ENCODE data around the gene AGRN.
"Not testable (repeated sequence)": the region's sequence is repeated elsewhere in the genome, so short reads cannot be mapped to it uniquely, and the experiment has no call there.

Gene AGRN

DNA sequence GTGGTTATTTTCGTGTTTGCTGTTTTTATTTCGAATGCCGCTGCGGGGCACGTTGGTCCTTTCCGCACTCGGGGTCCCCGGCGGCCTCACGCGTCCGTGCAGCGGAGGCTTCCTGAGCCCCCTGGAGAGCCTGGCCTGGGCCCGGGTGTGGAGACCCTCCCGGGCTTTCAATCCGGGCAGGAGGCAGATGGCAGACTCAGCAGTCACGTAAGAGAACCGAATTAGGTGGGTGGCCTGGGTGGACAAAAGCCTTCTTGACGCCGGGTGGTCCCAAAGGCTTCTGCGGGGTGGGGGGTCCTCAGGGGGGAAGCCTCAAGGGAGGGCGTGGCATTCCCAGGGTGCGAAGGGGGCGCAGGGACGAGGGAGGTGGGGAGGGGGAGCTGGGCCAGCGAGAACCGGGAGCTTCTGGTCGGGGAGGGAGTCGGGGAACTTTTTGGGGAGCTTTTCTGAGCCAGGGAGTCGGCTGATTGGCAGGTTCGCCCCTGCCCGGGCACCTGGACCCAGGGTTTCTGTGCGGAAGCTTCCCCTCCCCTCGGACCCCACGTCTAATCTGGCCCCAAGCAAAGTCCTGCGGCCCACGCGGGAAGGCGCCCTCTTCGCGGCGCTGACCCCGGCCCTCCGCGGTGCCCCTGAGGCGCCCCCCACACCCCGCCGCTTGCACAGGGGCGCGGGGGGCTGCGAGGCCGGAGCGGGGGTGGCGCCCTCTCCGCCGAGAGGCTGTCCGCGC is 18.7 kb upstream of the AGRN start:
- DNase-seq (ENCODE audit: low spot score) = no peak

DNA sequence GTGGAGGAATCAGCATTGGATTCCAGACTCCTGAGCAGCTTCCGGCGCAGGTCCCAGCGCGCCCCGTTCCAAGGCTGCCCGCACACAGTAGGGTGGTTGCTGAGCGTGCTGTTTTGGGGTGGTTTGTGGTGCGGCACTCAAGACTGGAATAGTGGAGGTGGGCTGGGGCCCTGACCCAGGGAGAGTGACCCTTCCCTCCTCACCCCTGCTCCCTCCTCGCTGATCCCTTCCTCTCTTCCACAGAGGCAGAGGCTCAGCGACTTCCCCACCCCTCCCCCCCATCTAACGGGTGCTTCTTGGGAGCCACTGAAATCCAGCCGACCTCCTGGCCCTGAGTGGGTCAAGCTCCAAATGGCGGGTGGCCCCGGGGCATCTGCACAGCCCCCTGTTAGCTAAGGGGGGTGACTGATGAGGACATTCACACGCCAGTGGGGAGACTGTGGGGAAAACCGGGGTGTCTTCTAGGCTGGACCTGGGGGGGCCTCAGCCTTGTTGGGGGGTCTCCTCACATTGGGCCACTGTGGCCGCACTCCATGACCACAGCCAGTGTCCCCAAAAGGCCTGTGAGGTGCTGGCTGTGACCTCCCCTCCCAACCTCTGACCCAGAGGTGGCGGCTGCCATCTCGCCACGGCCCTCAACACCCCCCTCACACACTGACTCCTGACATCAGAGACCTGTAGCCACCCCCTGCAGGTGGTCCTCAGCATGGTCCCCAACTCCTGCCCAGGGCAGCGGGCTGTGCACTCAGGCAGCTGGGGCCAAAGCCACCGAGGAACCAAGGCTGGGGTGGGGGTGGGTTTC is 16.1 kb upstream of the AGRN start:
- DNase-seq (ENCODE audit: low spot score) = no peak

DNA sequence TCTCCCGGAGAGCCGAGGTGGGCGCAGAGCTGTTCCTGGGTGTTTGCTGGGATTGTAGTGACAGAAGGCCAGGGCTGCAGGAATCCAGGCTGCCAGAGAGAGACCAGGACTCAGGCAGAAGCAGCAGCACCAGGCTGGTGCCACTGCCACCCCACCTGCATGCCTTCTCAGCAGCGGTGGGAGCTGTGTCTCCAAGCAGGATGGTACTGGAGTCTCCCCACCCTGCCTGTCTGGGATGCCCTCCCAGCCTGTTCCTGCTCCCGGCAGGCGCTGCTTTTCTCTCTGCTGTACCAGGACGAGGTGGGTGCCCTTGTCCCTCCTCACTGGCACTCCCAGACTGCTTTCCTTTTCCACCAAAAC is 15.5 kb upstream of the AGRN start:
- DNase-seq (ENCODE audit: low spot score) = no peak

DNA sequence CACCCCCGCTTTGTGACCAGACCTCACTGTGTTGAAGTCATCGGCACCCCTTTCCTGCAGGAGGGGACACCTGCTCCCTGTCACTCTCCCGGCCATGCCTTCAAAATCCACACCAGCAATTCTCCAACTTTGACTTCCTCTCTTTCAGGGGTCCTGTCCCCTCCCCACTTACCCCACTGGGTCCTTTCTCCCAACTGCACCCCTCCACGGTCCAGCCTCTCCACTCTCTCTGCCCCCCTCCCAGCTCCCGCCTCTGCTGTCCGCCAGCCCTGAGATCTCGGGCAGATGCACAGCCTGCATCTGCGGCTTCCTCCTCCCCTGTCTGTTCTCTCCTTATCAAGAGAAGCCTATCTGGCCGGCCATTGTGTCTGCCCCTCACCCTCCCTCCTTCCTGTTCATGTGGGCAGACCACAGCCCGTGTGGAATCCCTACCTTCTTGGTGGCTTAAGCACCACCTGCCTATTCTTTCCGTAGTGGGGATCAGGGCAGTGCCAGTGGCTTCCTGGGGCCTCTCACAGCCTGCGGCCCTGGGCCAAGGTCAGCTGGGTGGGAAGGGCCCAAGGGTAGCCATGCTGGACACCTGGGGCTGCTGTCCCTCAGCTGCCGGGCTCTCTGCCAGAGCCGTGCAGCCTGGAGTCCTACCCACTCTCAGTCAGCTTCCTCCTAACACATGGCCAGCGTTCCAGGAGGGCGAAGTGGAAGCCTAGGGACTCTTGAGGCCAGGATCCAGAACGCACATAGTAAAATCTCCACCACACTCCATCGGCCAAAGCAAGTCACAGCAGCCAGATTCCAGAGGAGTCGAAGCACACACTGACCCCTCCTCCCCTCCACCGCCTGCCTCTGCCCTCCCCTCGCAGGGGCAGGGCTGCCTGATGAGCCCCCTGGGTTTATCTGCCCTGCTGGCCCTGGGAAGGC is 14.9 kb upstream of the AGRN start:
- no peak for DNase-seq (ENCODE audit: low spot score)

DNA sequence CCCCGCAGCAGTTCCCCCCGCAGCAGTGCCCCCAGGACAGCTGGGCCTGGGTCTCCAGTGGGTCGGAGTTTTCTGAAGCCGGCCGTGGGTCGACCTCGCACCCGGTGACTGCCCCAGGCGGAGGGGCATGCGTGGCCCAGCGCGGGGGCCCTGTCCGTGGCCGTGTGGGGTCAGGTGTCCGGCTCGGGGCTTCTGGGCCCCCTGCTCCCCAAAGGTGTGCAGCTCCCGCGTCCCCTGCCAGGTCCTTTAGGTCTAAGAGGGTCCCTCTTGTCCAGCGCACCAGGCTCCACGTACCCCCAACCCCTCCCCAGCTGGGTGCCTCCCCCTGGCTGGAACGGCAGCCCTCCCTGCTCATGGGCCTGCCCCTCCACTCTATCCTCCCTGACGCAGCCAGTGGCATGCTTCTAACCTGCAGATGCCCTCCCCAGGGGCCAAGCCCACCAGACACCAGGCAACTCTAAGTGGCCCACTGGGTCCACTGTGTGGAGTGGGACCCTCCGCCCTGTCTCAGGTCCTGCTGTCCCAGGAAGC is 14.1 kb upstream of the AGRN start:
- no peak for DNase-seq (ENCODE audit: low spot score)

DNA sequence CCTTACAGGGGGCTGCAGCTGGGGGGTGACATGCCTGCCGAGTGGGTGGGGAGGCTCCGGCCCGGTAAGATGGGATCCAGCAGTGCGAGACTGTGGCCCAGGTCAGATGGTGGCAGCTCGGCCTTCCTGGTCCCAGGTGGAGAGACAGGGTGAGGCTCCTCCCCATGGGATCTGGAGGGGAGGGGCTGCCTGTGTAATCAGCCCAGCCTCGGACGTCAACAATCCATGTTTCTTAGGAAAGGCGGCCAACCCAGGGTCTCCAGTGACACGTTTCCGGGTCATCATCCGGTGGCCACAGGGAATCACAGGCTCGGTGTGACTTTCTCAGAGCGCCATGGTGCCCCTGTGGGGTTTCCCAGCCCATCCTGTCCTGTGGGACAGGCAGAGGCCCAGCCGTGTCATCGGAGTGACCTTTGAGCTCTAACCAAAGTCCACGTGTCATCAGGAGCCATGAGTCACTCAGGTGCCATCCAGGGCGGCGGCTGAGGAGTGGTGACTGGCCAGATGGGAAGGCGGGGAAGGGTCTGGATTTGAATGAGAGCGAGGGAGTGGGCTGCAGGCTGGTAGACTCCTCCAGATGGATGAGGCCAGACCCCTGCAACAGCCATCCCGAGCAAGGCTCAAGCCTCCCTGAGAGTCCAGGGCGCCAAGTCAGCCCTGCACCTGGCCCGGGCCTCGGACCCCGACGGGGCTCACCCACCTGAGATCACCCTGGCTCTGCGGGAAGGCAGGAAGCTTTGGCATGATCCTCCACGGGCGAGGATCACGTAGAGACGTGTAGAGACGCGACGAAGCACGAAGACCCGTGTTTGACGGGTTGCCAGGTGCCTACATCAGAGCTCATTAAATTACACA is 13.4 kb upstream of the AGRN start:
- no peak for DNase-seq (ENCODE audit: low spot score)

DNA sequence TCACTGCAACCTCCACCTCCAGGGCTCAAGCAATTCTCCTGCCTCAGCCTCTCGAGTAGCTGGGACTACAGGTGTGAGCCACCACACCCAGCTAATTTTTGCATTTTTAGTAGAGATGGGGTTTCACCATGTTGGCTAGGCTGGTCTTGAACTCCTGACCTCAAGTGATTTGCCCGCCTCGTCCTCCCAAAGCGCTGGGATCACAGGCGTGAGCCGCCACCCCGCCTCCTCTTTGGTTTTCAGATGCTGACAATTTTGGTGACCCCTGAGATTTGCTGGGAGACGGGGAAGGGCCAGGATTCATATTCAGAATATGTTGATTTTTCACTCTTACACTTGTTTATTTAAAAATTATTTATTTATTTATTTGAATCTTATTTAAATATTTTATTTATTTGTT is 9.8 kb upstream of the AGRN start:
- not testable (repeated sequence) for DNase-seq (ENCODE audit: low spot score)

DNA sequence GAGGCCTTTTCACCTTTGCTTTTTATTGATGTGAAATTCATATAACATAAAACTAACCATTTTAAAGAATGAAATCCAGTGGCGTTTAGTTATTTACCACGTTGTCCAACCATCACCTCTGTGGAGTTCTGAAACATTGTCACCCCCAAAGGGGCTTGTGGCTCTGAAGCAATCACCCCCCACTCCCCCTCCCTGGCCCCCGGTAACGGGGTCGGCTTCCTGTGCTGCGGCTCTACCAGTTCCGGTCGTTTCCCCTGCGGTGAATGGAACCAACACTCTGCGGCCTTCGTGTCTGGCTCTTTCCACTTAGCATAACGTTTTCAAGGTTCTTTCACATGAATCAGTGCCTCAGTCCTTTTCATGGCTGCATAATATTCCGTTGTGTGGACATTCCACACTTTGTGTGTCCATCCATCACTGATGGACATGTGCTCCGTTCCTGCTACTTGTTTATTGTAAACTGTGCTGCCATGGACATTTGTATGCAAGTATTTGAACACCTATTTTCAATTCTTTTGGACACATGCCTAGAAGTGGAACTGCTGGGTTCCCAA is 8.4 kb upstream of the AGRN start:
- DNase-seq (ENCODE audit: low spot score) = no peak

DNA sequence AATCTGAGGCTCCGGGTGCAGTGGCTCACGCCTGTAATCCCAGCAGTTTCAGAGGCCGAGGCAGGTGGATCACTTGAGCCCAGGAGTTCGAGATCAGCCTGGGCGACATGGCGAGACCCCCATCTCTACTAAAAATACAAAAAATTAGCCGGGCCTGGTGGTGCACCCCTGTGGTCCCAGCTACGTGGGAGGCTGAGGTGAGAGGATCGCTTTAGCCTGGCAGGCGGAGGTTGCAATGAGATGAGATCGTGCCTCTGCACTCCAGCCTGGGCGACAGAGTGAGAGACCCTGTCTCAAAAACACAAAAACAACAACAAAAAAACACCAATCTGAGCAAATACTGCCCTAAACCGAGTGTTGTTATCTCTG is 7.2 kb upstream of the AGRN start:
- not testable (repeated sequence) for DNase-seq (ENCODE audit: low spot score)

DNA sequence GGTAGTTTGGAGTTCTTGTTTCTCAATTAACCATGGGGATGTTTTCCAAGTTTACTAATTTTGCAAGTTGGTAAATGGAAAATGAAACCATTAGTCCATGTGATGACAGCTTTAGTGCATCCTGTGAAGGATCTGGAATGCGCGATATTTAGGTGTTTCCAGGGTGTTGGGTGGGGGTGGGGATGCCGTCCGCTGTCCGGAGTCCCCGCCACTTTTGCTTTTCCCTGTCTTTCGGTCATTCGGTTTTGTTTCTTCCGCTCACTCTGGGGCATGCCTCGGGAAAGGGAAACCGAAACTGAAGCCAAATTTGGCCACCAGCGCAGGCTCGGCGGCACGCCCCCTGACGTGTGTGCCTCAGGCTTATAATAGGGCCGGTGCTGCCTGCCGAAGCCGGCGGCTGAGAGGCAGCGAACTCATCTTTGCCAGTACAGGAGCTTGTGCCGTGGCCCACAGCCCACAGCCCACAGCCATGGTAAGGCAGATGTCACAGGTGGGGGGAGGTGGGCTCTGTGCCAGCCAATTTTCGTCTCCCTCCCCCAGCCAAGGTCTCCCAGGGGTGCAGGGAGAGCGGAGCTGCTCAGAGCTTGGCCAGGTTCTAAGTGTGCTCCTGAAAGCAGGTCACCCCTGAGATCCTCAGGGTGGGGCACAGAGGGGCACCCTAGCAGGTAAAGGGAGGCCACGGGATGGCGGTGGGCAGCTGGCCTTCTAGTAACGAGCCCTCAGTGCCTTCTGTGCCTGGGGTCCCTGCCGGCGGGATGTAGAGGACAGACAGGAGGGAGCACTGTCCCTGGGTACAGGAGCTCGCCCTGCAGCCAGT is 6.6 kb upstream of the AGRN start, which contains the start of gene ISG15:
Gene ISG15 (plus strand): TSS at position 393 of the 817 bp plus-strand sequence. CDS start 77 bp downstream, at position 470.
- DNase-seq (ENCODE audit: low spot score) = peak; percentile 94

DNA sequence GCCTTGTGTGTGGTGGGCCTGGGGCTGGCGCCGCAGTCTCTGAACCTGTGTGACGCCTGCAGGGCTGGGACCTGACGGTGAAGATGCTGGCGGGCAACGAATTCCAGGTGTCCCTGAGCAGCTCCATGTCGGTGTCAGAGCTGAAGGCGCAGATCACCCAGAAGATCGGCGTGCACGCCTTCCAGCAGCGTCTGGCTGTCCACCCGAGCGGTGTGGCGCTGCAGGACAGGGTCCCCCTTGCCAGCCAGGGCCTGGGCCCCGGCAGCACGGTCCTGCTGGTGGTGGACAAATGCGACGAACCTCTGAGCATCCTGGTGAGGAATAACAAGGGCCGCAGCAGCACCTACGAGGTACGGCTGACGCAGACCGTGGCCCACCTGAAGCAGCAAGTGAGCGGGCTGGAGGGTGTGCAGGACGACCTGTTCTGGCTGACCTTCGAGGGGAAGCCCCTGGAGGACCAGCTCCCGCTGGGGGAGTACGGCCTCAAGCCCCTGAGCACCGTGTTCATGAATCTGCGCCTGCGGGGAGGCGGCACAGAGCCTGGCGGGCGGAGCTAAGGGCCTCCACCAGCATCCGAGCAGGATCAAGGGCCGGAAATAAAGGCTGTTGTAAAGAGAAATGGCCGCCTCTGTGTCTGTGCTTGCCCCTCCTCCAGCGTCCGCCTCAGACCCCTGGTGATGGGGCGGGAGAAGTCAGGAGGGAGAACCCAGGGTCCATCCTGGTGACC is 5.8 kb upstream of the AGRN start:
- no peak for DNase-seq (ENCODE audit: low spot score)

DNA sequence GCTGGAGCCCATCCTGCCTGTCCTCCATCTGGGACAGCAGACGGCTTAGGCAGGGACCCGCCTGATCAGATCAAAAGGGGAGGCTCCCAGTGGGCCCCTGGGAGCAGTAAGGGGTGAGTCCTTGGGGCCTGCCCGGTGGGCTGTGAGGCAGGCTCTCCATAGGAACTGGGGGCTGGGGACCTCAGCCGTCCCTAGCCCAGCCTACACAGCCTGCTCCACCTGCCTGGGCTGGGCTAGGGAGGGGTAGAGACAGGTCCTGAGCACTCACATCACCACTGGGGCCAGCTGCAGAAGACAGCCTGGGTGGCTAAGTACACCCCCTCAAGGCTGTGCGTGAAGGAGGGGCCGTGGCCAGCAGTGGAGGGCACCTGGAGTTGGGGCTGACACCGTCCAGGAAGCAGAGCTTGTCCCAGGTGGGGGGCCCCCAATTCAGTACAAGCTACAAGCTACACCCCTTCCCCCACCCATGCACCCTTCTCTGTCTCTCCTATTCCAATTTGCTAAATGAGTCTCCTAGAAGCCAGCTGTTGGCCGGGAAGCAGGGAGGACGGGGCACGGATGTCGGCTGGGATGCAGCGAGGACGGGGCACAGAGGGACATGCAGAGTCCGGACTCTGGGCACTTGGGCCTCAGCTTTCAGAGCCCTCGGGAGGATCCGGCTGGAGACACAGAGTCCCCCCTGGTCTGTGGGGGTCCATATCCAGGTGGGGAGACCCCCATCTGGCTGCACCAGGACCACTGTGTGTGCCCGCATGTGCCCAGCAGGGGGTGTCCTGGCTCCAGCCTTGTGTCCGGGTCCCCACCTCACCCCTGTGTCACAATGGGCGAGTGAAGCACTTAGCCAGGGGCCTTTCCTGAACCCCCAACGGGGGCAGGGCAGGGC is 4.9 kb upstream of the AGRN start:
- DNase-seq (ENCODE audit: low spot score) = peak; percentile 64

DNA sequence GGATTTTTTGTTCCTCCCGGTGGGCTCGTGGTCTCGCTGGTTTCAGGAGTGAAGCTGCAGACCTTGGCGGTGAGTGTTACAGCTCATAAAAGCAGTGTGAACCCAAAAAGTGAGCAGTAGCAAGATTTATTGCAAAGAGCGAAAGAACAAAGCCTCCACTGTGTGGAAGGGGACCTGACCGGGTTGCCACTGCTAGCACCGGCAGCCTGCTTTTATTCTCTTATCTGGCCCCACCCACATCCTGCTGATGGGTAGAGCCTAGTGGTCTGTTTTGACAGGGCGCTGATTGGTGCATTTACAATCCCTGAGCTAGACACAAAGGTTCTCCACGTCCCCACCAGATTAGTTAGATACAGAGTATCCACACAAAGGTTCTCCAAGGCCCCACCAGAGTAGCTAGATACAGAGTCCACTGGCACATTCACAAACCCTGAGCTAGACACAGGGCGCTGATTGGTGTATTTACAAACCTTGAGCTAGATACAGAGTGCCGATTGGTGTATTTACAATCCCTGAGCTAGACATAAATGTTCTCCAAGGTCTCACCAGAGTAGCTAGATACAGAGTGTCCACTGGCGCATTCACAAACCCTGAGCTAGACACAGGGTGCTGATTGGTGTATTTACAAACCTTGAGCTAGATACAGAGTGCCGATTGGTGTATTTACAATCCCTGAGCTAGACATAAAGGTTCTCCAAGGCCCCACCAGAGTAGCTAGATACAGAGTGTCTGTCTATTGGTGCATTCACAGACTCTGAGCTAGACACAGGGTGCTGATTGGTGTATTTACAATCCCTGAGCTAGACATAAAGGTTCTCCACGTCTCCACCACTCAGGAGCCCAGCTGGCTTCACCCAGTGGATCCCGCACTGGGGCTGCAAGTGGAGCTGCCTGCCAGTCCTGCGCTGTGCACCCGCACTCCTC is 2.3 kb upstream of the AGRN start:
- DNase-seq (ENCODE audit: low spot score) = peak; percentile 30

DNA sequence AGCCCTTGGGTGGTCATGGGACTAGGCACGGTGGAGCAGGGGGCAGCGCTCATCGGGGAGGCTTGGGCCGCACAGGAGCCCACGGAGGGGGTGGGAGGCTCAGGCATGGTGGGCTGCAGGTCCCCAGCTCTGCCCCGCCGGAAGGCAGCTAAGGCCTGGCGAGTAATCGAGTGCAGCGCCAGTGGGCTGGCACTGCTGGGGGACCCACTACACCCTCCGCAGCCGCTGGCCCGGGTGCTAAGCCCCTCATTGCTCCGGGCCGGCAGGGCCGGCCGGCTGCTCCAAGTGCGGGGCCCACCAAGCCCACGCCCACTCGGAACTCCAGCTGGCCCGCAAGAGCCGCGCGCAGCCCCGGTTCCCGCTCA is 1.6 kb upstream of the AGRN start:
- DNase-seq (ENCODE audit: low spot score) = not testable (repeated sequence)

DNA sequence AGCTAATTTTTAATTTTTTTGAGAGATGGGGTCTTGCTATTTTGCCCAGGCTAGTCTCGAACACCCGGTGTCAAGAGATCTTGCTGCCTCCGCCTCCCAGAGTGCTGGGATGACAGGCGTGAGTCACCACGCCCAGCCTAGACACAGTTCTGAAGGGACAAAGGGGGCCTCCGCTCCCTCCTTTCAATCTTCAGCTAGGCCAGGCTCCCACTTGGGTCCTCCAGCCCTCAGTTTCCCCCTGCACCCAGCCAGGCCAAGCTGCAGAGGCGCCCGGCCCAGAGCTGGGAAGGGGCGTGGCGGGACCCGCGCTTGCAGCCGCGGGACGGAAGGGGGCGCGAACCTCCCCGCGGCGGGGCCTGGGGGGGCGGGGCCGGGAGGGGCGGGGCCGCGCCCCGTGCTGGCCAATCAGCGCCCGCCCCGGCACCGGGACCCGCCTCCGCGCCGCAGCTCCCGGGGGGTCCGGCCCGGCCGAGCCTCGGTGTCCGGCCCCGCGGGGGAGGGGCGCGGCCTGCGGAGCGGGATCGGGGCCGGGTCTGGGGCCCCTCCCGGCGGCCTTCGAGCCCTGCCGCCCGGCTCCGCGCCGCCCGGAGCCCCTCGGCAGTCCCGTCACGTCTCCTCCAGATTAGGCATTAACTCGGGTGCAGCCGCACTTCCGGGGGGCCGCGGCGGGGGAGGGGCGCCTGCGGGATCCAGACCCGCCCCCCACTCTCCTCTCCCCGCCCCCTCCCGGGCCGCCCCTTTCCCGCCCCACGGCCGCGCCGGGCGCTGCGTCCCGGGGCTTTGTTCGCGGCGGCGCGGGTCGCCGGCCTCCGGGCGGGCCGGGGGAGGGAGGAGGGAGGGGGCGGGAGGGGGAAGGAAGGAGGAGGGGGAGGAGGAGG is 559 bp upstream of the AGRN start:
- DNase-seq (ENCODE audit: low spot score) = peak; percentile 86

DNA sequence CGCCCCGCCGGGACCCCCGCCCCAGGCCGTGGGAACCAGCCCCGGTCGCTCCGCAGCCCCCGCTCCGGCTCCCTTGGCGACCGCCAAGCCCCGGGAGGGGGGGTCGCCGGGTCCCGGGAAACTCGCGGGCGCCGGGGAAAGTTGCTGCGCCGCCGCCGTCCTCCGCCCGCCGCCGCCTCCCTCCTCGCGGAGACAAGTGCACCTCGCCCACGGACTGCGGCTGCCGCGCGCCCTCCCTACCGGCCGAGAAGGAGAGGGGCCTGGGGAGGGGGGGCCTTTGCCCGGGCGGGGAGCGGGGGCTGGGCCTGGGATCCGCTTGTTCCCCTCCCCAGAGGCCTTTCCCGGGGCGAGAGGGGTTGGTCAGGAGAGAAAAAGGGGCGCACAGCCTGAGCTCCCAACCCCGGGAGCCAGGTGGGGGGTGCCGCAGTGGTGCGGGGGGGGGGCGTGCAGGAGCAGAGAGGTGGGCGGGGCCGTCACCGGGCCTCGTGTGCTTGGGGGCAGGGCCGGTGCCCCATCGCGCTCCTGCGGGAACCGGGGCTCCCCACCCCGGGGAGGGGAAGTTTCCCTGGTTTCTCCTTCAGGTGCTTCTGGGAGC is 592 bp downstream of the AGRN start:
- no peak for DNase-seq (ENCODE audit: low spot score)

All from NAMALWA (cell line).